GM12878 (cell line): ENCODE data around the gene NGRN. TPM values are rescaled to one million over a fixed set of nuclear protein-coding genes. Genes with fewer than 3 reads are reported as not detected.

Experiments used
- ASH2L ChIP-seq: fragments of 300-600, 200-600 bp; sonication (generic); IDR thresholded peaks from 2 replicates; pipeline ENCODE4 v1.6.1; 2017; ENCODE audit warnings: low read depth, mild to moderate bottlenecking, borderline replicate concordance
- BACH1 ChIP-seq: fragments of 450-650 bp; IDR thresholded peaks from 2 replicates; pipeline ENCODE4 v1.6.1; 2017; ENCODE audit warnings: mild to moderate bottlenecking, borderline replicate concordance
- BCL3 ChIP-seq: IDR thresholded peaks from 2 replicates; pipeline ENCODE4 v1.6.1; 2011; ENCODE audit warnings: borderline replicate concordance, low read depth, mild to moderate bottlenecking, moderate library complexity, low read length; ENCODE audit not compliant: insufficient read depth, poor library complexity, severe bottlenecking
- DPF2 ChIP-seq: fragments of 450-650 bp; IDR thresholded peaks from 2 replicates; pipeline ENCODE4 v1.6.1; 2017; ENCODE audit warnings: mild to moderate bottlenecking
- HCFC1 ChIP-seq: fragments of 150-350 bp; IDR thresholded peaks from 2 replicates; pipeline ENCODE4 v1.6.1; 2014; ENCODE audit warnings: low read length
- IKZF2 ChIP-seq, 2 experiments: fragments of 450-650 bp; IDR thresholded peaks; 2 replicates each; pipeline ENCODE4 v1.6.1; 2017; ENCODE audit warnings: mild to moderate bottlenecking in 2 of 2, moderate library complexity in 2 of 2
- LARP7 ChIP-seq: fragments of 450-650 bp; IDR thresholded peaks from 2 replicates; pipeline ENCODE4 v1.6.1; 2017; ENCODE audit warnings: mild to moderate bottlenecking
- MAX ChIP-seq: IDR thresholded peaks from 2 replicates; pipeline ENCODE4 v1.6.1; 2012; ENCODE audit warnings: low read depth, low read length, improper control_type of control experiment
- MYC ChIP-seq: IDR thresholded peaks from 2 replicates; pipeline ENCODE4 v1.6.1; 2011; ENCODE audit warnings: mild to moderate bottlenecking, low read length, moderate library complexity, inconsistent platforms; ENCODE audit not compliant: insufficient read depth, insufficient replicate concordance, insufficient read length, severe bottlenecking
- POLR2AphosphoS2 ChIP-seq: IDR thresholded peaks from 2 replicates; pipeline ENCODE4 v1.6.1; 2011; ENCODE audit warnings: low read depth, mild to moderate bottlenecking, low read length, improper control_type of control experiment, moderate library complexity
- SMAD5 ChIP-seq: IDR thresholded peaks from 2 replicates; pipeline ENCODE4 v1.6.1; 2016; ENCODE audit warnings: antibody characterized with exemption, low read depth
- TCF12 ChIP-seq: IDR thresholded peaks from 2 replicates; pipeline ENCODE4 v1.6.1; 2011; ENCODE audit warnings: low read depth, mild to moderate bottlenecking, low read length
- ZSCAN29 ChIP-seq: fragments of 450-650 bp; IDR thresholded peaks from 2 replicates; pipeline ENCODE4 v1.6.1; 2017; ENCODE audit warnings: mild to moderate bottlenecking, moderate library complexity
- polyA plus RNA-seq, 11 experiments: library from polyadenylated mRNA; depleted of rRNA in 4 of 11; unstranded in 6 of 11; stranded (reverse) in 5 of 11; fragments of >200 nt; fragmentation: Nextera tagmentation in 4 of 11; fragmentation: Illumina TruSeq in 1 of 11; extraction: Ambion mirVana in 4 of 11; extraction: Trizol in 1 of 11; gene quantifications; 1 replicate in 1 of 11; 2 replicates in 10 of 11; pipeline versions ENCODE4 v1.2.1 to v1.2.3, GENCODE V29; 2011 to 2016; ENCODE audit warnings: inconsistent platforms in 2 of 11, missing spikeins in 2 of 11, low read depth in 1 of 11
- total RNA-seq, 4 experiments: library from RNA; depleted of rRNA in 3 of 4; stranded (reverse); fragments of >200 nt in 3 of 4; fragmentation: Illumina TruSeq in 1 of 4; extraction: Trizol in 1 of 4; gene quantifications; 2 replicates each; pipeline versions ENCODE4 v1.2.1 to v1.2.3, GENCODE V29; 2013 to 2021
- TF ChIP-seq, protein P1 (sequence below): fragments of 450-650 bp; IDR thresholded peaks from 2 replicates; pipeline ENCODE4 v1.6.1; 2017; ENCODE audit warnings: low read depth, mild to moderate bottlenecking, moderate library complexity
- TF ChIP-seq, protein P2 (sequence below): fragments of 450-650 bp; IDR thresholded peaks from 2 replicates; pipeline ENCODE4 v1.6.1; 2017; ENCODE audit warnings: antibody characterized with exemption, mild to moderate bottlenecking, moderate library complexity
- TF ChIP-seq, protein P3 (sequence below): IDR thresholded peaks from 2 replicates; pipeline ENCODE4 v1.6.1; 2012; ENCODE audit warnings: low read length, inconsistent platforms
- TF ChIP-seq, protein P4 (sequence below): fragments of 450-650 bp; IDR thresholded peaks from 2 replicates; pipeline ENCODE4 v1.6.1; 2016; ENCODE audit warnings: mild to moderate bottlenecking, moderate library complexity, borderline replicate concordance

Gene NGRN
- total and polyA plus RNA-seq, 10 of the 15 experiments (the other 5 are each of a cell fraction or from before 2014, with no cell fraction given), result 5.8 to 31.3 (median 23.2) TPM

DNA sequence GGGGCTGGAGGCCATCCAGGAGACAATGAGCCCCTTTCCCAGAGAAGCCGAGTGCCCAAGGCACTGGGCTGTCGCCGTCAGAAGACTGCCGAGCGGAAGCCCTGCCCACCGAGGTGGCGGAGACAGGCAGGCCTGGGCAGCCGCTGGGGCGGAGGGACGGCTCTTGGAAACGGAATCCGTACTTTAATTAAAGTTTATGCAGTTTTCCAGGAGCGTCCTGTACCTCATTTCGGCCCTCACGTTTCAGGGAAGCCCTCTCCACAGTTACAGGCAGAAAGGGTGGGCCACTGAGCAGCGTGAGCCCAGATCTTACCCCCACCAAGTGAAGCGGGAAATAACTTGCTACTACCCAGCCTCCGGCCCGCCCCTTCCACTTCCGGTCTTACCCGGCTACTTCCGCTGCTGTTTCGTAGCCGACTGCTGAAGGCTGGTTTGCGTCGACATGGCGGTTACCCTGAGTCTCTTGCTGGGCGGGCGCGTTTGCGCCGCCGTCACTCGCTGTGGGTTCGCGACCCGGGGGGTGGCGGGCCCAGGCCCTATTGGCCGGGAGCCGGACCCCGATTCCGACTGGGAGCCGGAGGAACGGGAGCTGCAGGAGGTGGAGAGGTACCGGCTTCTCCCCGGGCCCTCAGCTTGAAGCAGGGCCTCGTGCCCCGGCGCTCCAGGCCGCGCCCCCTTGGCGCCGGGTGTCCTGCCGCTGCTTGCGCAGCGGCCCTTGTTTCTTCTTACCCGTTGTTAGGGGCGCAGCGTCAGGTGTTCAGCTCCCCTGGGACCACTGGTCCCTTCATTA lies at the start of gene NGRN (continued):
- no peak for TF ChIP-seq BCL3
- TF ChIP-seq, protein P1, sequence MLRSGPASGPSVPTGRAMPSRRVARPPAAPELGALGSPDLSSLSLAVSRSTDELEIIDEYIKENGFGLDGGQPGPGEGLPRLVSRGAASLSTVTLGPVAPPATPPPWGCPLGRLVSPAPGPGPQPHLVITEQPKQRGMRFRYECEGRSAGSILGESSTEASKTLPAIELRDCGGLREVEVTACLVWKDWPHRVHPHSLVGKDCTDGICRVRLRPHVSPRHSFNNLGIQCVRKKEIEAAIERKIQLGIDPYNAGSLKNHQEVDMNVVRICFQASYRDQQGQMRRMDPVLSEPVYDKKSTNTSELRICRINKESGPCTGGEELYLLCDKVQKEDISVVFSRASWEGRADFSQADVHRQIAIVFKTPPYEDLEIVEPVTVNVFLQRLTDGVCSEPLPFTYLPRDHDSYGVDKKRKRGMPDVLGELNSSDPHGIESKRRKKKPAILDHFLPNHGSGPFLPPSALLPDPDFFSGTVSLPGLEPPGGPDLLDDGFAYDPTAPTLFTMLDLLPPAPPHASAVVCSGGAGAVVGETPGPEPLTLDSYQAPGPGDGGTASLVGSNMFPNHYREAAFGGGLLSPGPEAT, result peak; percentile 66; the same call in 1 of the 2 replicates
- TF ChIP-seq DPF2, result 0 out of 2 replicates have a peak, but pooled peaks have one; percentile 53
- peak; percentile 43 for TF ChIP-seq HCFC1
- TF ChIP-seq, protein P2, sequence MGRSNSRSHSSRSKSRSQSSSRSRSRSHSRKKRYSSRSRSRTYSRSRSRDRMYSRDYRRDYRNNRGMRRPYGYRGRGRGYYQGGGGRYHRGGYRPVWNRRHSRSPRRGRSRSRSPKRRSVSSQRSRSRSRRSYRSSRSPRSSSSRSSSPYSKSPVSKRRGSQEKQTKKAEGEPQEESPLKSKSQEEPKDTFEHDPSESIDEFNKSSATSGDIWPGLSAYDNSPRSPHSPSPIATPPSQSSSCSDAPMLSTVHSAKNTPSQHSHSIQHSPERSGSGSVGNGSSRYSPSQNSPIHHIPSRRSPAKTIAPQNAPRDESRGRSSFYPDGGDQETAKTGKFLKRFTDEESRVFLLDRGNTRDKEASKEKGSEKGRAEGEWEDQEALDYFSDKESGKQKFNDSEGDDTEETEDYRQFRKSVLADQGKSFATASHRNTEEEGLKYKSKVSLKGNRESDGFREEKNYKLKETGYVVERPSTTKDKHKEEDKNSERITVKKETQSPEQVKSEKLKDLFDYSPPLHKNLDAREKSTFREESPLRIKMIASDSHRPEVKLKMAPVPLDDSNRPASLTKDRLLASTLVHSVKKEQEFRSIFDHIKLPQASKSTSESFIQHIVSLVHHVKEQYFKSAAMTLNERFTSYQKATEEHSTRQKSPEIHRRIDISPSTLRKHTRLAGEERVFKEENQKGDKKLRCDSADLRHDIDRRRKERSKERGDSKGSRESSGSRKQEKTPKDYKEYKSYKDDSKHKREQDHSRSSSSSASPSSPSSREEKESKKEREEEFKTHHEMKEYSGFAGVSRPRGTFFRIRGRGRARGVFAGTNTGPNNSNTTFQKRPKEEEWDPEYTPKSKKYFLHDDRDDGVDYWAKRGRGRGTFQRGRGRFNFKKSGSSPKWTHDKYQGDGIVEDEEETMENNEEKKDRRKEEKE, result no peak
- peak; percentile 83; the same call in 1 of the 2 replicates for TF ChIP-seq POLR2AphosphoS2
- TF ChIP-seq, protein P3, sequence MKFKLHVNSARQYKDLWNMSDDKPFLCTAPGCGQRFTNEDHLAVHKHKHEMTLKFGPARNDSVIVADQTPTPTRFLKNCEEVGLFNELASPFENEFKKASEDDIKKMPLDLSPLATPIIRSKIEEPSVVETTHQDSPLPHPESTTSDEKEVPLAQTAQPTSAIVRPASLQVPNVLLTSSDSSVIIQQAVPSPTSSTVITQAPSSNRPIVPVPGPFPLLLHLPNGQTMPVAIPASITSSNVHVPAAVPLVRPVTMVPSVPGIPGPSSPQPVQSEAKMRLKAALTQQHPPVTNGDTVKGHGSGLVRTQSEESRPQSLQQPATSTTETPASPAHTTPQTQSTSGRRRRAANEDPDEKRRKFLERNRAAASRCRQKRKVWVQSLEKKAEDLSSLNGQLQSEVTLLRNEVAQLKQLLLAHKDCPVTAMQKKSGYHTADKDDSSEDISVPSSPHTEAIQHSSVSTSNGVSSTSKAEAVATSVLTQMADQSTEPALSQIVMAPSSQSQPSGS, result no peak
- 0 out of 2 replicates have a peak, but pooled peaks have one; percentile 12 for TF ChIP-seq BACH1
- peak; percentile 52; the same call in 1 of the 2 replicates for TF ChIP-seq TCF12
- peak; percentile 83 for TF ChIP-seq MAX
- TF ChIP-seq, protein P4, sequence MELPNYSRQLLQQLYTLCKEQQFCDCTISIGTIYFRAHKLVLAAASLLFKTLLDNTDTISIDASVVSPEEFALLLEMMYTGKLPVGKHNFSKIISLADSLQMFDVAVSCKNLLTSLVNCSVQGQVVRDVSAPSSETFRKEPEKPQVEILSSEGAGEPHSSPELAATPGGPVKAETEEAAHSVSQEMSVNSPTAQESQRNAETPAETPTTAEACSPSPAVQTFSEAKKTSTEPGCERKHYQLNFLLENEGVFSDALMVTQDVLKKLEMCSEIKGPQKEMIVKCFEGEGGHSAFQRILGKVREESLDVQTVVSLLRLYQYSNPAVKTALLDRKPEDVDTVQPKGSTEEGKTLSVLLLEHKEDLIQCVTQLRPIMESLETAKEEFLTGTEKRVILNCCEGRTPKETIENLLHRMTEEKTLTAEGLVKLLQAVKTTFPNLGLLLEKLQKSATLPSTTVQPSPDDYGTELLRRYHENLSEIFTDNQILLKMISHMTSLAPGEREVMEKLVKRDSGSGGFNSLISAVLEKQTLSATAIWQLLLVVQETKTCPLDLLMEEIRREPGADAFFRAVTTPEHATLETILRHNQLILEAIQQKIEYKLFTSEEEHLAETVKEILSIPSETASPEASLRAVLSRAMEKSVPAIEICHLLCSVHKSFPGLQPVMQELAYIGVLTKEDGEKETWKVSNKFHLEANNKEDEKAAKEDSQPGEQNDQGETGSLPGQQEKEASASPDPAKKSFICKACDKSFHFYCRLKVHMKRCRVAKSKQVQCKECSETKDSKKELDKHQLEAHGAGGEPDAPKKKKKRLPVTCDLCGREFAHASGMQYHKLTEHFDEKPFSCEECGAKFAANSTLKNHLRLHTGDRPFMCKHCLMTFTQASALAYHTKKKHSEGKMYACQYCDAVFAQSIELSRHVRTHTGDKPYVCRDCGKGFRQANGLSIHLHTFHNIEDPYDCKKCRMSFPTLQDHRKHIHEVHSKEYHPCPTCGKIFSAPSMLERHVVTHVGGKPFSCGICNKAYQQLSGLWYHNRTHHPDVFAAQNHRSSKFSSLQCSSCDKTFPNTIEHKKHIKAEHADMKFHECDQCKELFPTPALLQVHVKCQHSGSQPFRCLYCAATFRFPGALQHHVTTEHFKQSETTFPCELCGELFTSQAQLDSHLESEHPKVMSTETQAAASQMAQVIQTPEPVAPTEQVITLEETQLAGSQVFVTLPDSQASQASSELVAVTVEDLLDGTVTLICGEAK, result peak; percentile 93
- peak; percentile 83; the same call in 1 of the 2 replicates for TF ChIP-seq ASH2L
- TF ChIP-seq IKZF2 (IDR thresholded peaks at IDR 0.05), result peak in 1 of 2 experiments; percentile 6; a peak in 1 of 4 replicates
- no peak for TF ChIP-seq ZSCAN29
- TF ChIP-seq MYC, result peak; percentile 54
- TF ChIP-seq LARP7, result peak; percentile 65
- TF ChIP-seq SMAD5, result peak; percentile 85
